Stimulated activated CD4-positive, alpha-beta T cell treated with anti-CD3 and anti-CD28 coated beads, TNF-alpha, amount 100 ng/mL, for 1 hour (primary cell): Measurements from ENCODE around the gene SLC51B.
"Not testable (repeated sequence)": the region's sequence is repeated elsewhere in the genome, so short reads cannot be mapped to it uniquely, and the experiment has no call there.

Experiments
- DNase-seq, 3 donors: peaks; one replicate each; pipeline ENCODE4 v3.0.0-alpha.2; 2020; ENCODE audit warnings: low read depth in 3 of 3, low spot score in 1 of 3

SLC51B gene

DNA sequence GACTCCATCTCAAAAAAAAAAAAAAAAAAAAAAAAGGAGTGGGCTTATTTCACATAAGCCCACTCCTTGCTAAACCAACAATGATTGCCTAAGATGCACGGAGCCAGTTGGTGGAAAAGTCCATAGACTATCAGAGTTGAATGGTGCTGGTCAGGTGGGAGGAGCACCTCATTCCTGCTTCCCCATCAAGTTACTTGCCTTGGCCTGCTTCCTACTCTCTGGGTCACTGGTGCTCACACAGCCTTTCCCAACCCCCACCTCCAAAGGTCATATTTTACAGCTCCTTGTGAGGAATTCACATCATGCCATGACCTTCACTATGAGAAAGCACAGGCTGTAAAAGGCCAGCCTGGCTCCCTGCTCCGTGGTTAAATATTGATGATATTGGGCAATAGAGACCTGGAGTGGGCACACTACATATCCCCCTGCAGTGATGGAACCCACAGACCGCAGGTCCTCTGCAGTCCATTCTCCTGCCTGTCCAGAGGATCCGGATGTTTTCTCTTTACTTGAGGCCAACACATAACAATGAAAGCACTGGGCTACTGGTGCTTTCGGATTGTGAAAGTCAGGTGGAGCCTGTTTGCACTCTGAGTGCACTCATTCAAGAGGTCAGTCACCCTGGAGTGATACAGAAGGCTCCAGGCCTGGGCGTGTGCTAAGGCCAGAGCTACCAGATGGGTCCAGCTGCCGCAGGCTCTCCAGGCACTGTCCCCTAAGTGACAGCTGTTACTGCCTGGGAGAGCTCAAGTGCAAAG, at the start of gene SLC51B:
SLC51B (plus strand) TSS at position 664 of the 758 bp plus-strand sequence. CDS start 4,618 bp downstream, outside the sequence.
- DNase-seq, result no peak

DNA sequence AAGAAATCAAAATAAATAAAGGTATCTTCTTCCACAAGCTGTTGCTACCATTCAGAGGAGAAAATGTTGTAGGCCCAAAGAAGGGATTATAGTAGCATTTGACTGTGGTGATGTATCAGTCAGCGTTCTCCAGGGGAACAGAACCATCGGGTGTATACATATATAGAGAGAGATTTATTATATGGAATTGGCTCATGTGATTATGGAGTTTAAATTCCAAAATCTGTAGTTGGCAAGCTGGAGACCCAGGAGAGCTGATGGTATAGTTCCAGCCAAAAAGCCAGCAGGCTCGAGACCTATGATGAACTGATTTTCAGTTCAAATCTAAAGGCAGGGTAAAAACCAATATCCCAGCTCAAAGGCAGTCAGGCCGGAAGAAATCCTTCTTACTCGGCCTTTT, 48.1 kb upstream of the SLC51B start:
- DNase-seq, result no peak

DNA sequence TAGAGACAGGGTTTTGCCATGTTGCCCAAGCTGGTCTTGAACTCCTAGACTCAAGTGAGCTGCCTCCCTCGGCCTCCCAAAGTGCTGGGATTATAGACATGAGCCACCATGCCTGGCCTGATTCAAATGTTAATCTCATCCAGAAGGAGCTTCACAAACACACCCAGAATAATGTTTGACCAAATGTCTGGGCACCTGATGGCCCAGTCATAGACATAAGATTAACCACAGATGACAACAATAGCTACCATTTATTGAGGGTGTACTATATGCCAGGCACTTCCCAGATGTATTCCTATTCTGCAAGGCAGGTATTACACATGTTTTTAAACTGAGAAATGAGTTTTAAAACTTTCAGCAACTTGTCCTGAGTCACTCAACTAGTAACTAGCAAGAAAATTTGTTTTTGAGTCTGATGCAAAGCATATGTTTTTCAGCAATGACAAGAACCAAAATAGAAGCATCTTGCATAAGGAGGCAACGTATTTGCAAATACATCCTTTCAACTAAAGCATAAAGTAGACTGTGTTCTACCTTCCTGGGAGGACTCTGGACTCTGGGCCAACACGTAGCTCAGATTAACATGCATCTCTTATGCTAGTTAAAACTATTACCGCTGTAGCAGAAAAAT, 47.3 kb upstream of the SLC51B start:
- DNase-seq, result no peak

DNA sequence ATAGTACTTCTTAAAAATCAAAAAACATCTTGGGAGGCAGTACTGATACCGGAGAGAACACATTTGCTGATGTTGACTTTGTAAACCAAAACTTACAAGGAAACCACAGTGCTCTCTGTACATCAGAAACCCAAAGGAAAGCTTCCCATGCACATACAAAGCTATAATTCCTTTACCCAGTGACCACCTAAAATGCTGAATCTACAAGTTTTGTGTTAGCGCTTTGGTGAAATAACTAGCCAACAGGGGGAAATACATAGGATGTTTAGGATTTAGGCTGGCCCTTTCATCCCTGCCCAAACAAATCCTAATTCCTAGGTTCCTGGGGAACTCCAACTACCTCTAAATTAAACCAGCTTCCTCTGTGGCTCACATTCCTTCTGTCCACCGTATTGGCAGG, 40.2 kb upstream of the SLC51B start:
- no peak for DNase-seq

DNA sequence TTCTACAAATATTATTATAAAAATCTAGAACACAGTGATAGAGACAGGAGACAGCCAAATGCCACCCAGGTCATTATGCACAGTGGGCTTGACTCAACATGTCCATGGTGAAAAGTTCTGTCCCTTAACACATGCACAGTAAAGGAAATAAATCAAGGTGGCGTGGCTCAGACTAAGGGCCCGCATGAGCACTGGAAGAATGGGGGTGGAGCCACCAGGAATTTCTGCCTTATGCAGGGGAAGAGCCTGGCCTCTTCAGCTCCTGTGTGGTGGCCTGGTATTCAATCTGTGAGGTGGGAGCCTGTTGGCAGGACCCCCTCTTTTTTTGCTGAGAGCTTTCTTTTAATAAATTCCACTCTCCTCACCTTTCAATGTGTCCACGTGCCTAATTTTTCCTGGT, 38.3 kb upstream of the SLC51B start:
- no peak for DNase-seq

DNA sequence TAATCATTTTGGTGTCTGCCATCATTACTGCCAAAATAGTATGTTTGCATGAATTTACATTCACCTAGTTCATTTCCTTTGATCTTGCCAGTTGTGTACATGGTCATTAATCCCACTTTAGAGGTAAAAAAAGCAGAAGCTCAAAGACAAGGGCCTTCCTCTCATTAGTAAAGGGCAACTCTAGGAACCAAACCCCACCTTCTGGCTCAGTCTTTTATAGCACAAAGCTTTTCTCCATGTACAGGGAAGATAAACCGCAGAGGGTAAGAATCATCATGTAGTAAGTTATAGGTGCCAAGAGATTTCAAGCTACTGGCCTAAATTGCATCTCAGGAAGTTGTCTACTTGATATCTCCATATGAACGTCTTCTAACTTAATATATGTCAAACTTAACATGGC, 36.2 kb upstream of the SLC51B start:
- no peak for DNase-seq

DNA sequence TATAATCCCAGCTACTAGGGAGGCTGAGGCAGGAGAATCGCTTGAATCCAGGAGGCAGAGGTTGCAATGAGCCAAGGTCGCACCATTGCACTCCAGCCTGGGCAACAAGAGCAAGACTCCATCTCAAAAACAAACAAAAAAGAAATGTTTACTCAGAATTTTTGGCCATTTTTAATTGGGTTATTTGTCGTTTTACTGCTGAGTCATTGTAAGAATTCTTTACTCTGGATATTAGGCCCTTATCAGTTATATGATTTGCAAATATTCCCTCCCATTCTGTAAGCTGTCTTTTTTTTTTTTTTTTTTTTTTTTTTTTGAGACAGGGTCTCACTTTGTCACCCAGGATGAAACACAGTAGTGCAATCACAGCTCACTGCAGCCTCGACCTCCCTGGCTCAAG, 34.0 kb upstream of the SLC51B start:
- not testable (repeated sequence) for DNase-seq

DNA sequence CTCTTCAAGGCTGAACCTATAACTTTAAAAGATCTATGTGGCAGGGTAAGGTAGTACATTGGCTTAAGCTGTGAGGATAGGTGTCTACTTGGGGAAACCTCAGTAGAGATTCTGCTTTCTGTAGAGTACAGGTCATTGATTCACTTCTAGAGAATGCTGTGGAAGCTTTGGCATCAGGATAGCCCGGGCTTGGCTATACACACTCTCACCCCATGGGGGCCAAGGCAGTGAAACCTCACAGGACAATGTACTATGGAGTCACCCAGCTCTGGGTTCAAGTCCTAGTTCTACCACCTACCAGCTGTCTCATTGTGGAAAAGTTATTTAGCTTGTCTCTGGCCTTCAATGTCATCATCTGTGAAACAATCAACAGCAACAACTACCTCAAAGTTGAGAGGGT, 24.8 kb upstream of the SLC51B start:
- no peak for DNase-seq

DNA sequence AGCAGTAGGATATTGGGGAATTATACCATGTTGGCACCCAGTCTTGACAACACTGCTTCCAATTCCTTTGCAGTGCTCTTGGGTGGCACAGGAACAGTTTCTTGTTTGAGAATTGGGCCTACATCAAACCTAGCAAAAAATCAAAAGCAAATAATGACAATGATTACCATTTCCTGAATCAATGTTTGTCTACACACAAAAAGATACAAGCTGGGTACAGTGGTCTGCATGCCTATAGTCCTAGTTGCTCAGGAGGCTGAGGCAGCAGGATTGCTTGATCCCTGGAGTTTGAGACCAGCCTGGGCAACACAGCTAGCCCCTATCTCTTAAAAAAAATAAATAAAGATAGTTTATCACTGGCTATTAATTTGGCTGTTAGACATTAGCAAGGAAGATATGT, 23.7 kb upstream of the SLC51B start:
- no peak for DNase-seq

DNA sequence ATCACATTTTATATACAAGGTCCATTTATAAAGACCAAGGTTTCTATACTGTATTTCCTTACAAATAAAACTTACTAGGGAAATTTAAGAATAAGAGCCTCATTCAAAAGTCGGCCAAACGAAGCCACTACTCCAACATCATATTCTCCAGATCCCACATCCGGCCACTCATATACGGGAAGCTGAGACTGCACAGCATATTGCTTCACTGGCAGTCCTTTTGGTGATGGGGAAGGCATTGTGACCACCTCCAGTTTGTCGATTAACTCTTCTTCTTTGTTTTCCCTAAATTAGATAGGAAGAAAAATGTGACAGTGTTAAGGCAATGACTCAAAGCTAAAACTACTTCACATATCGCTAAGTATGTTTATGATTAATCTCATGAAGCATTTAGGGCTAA, 18.4 kb upstream of the SLC51B start:
- no peak for DNase-seq

DNA sequence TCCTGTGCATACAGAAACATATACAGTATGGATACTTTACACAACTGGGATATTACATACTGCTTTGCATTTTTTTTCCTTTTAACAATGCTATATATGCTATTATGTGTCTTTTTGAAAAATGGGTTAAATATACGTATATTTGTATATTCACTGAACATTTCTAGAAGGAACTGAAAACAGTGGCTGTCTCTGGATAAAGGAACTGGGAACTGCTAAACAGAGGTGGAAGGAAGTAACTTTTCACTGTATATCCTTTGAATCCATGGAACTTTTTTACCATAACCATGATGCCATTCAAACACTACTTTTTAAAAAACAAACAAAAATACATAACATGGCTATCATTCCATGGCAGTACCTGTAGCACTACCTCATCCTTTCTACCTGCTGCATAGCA, 17.6 kb upstream of the SLC51B start:
- DNase-seq, result no peak

DNA sequence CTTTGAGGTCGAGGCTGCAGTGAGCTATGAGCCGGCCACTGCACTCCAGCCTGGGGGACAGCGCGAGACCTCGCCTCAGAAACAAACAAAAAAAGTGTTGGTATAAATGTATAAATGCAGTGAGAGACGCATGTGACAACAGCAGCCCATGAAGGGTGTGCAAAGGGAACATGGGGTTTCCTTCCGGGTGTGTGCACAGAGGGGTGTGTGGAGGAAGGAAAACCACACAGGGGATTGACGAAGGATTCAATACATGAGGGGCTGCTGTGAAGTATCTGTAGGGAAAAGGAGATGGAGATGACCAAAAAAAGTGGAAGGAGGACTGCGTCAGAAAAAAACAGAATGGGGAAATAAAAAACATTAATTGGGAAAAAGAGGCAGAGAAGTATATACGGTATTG, 16.8 kb upstream of the SLC51B start:
- DNase-seq, result no peak

DNA sequence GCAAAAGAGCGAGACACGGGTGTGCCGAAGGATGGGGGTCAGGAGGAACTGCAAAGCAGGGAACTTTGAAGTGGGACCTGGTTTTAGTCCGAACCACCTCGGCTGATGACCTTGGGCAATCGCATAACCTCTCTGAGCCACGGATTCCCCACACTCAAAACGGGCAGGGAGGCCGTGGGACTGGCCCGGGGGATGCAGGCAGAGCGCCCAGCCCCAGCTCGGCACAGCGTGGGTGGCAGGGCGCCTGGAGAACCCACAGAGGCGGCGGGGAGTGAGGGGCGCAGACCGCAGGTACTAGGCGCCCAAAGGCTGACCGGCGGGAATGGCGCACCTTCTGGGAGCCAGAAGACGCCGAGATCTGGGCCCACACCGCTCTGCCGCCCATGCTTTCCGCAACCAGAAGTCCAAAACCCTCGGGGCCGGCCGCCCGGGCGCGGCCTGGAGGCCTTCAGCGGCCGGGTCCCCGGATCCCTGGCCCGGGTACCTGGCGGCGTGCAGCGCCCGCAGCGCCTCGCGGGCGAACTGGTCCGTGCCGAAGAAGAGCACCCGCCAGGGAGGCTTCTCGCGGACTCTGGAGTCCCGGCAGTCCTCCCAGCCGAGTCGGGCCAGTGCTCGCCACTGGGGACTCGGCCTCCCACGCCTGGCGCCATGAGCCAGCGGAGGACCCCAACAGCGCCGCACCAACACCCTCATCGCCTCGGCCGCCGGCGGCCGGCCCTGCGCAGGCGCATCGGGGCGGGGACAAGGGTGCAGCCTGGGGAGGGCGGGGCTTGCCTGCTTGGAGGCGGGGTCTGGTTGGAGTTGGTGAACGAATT, 16.1 kb upstream of the SLC51B start, which contains the start of gene MTFMT:
MTFMT (minus strand) TSS at position 719 of the 815 bp plus-strand sequence; CDS start at position 693, 26 bp downstream.
- DNase-seq, result peak; percentile 79 to 97 (median 86)

DNA sequence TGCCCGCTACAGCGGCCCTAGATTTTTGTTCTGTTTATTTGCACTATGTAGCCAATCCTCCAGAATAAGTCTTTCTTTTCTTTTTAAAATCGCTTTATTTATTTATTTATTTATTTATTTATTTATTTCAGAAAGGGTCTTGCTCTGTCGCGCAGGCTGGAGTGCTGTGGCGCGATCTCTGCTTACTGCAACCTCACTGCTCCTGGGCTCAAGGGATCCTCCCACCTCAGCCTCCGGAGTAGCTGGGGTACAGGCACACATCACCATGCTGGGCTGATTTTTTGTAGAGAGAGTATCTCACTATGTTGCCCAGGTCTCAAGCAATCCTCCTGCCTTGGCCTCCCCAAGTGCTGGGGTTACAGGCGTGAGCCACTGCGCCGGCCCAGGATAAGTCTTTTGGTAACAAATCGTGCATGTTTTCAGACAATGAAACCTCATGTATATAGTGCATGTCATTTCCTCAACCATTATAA, 15.4 kb upstream of the SLC51B start:
- no peak for DNase-seq

DNA sequence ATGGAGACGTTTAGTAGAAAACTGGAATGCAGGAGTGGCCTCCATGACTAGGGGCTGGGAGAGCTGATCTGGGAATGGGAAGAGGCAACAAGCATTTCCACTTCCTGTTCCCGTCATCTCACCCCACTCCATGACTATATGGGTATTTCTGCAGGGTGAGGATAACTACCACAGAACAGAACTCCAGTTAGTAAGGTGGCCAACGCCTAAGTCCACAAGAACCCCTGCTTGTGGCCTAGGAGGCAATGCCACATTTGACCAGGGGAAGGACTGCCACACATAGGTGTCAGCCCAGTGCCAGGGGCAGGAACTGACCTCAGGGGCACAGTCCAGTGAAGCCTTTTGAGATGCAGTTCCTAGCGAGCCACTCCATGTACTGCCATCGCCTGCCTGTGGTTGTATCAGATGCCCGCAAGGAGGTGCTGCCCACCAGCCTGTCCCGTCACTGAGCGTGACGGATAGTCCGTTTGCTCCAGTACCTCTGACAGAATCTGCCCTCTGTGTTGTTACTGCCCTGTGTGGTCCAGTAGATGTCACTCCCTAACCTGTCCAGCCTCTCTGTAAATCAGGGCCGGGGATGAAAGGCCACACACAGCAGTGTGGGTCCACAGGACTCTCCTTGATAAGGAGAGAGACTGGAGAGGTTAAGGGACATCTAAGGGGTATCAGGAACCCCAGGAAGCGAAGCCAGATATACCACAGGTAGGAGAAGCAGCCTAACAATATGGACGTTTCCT, 12.2 kb upstream of the SLC51B start:
- DNase-seq, result no peak

DNA sequence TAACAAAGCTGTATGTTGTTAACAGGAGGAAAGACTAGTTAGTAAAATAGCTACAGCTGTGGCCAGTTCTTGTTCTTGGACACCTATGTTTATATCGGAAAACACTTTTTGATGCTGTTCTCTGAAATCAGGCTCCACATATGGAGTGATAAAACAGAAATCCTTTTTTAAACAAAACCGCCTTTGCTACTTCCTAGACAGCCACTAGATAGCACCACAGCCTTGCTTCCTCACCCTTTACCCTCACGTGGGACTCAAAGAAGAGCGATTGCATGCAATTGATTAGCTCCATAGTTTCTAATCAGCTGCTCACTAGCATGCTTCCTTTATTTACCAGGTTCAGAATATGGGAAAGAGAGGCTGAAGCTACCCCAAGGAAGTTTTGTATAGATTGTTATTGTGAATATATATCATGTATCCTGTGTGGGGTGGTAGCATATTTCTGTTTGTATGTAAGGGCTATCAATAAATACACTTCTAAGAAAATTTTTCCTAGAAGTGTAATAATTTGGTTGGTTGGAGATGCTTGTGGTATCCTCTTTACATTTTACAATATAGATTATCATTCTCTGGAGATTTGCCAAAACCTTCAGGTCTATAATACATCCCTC, 11.4 kb upstream of the SLC51B start:
- no peak for DNase-seq

DNA sequence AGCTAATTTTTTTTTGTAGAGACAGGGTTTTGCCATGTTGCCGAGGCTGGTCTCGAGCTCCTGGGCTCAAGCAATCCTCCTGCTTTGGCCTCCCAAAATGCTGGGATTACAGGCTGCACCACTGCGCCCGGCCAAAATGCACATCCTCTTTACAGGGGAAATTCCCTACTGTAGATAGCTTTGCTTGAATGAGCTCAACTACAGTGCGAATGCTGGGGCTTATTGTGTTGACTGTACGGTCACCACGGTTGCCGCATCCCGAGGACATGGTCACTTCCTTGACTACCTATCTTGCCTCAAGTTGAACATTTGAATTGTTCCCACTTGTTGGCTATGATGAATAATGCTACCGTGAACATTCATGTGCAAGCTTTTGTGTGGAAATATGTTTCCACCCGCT, 10.5 kb upstream of the SLC51B start:
- no peak for DNase-seq

DNA sequence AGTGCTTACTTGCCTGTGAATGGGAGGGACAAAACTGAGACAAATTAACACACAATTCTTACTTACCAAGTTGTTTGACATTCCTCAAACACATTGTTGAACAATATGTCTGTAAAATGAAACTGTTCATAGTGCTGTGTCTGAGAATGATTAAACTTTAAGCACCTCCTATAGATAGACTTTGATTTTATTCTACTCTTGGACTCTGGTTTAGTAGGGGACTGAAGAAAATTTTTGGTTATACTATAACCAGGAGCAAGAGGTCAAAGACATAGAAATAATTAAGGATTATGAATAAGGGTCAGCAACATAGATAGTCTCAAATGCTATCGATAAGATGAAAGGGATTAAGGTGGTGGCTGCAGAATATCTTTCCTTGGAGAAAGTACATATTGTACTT, 7.9 kb upstream of the SLC51B start:
- no peak for DNase-seq

DNA sequence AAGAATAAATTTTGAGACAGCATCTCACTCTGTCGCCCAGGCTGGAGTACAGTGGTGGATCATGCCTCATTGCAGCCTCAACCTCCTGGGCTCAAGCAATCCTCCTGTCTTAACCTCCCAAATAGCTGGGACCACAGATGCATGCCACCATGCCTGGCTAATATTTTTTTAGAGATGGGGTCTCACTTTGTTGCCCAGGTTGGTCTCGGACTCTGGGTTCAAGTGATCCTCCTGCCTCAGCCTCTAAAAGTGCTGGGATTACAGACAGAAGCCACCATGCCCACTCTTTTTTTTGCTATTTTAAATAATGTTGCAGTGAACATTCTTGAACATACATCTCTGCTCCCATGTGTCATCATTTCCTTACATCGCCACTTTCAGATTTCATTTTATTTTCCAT, 6.8 kb upstream of the SLC51B start:
- no peak for DNase-seq

DNA sequence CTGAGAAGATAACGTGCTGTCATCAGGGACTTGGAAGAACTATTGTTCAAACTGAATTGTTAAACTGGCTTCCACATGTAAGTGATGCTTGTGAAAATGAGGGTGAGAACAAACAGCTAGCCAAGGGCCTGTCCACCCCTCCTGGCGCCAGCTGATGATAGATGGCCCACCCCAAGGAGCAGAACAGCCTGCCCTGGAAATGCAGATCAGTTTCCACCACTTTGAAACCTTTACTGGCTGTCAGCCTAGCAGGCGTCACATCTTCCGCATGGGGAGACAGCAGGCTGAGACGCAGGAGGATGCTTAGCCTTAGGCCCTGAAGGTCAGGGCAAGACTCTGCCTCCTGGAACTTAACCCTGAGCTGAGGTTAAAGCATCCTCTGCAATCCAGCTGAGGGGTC, 6.4 kb upstream of the SLC51B start:
- no peak for DNase-seq

DNA sequence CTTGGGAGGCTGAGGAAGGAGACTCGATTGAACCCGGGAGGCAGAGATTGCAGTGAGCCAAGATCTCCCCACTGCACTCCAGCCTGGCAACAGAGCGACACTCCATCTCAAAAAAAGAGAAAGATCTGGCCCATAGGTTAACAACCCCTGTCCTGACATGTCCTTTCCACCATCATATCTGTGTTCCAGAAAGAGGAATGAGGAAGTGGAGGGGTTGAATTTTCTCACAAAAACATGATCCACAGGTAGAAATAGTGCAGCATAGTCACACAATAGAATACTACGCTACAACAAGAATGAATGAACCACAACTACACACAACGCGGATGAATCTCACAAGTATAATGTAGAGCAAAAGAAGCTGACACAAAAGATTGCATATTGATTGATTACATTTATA, 4.7 kb upstream of the SLC51B start:
- no peak for DNase-seq
